NCI-H2227 (cell line): ENCODE measurements around the gene RNF217.
"Not testable (repeated sequence)": the region's sequence is repeated elsewhere in the genome, so short reads cannot be mapped to it uniquely, and the experiment has no call there.

Source experiments
- DNase-seq: peaks from one replicate; lab custom pipeline; 2025; ENCODE audit not compliant: unreplicated experiment; lab: John Stamatoyannopoulos, UW

RNF217 gene

DNA sequence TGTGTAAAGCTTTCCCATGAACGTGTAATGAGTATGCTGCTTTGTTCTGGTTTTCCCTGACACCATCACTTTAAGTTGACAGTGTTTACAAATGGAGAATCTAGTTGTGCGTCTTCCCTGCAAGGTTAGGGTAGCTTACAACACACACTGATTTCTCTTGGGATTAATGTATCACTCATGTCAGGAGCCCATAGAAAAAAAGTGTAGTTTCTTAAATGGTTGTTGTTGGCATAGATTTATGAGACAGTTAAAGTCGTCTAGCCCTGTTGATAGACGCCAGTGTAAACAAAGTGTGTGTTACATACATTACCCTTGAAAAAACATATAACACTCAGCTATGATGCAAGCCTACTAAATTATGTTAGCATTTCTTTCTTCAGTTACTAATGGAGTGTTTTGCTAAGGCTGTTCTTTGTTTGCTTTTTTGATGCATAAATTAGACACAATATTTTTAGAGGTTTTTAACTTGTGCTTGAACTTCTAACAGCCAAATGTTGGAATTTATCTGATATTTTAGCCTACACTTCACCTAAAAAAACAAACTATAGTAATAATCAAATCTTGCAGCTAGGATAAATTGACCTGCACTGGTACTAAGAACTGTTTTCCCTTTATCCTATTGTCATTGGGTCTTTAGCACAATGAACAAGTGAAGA is 88.6 kb downstream of the RNF217 start:
- DNase-seq, result no peak

DNA sequence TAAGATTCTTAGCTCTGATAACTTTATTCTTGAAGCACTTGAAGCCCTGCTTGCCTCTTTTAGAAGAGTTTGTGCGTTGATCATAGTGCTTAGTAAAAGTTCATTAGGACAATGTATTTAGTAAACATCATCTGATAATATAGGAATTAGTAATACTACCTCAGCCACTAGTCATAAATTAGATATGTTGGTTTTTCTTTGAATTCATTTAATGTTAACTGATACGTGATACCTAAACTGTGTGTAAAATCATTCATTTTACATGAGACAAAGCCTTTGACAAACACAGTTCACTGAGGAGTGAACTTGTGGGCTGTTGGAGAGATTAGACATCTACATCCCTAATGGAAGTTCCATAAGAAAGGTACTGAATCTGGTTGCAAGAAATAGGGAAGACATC is 91.6 kb downstream of the RNF217 start:
- no peak for DNase-seq

DNA sequence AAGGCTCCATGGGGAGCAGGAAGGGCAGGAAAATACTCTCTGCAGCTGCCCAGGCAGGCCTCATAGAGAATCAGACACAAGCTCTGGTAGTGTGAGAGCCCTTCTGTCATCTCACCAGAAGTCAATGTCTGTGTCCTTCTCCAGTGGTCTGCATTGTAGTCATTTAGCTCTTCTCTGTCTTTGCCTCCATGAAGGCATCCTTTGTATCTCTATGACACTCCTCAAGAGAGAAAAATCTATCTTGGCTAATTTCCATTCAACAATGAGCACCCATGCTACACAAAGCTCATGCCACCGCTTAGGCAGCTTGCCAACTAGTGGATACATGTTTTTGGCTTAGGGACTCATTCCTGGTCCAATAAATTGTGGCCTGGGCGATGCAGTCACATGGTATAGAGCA is 92.1 kb downstream of the RNF217 start:
- no peak for DNase-seq

DNA sequence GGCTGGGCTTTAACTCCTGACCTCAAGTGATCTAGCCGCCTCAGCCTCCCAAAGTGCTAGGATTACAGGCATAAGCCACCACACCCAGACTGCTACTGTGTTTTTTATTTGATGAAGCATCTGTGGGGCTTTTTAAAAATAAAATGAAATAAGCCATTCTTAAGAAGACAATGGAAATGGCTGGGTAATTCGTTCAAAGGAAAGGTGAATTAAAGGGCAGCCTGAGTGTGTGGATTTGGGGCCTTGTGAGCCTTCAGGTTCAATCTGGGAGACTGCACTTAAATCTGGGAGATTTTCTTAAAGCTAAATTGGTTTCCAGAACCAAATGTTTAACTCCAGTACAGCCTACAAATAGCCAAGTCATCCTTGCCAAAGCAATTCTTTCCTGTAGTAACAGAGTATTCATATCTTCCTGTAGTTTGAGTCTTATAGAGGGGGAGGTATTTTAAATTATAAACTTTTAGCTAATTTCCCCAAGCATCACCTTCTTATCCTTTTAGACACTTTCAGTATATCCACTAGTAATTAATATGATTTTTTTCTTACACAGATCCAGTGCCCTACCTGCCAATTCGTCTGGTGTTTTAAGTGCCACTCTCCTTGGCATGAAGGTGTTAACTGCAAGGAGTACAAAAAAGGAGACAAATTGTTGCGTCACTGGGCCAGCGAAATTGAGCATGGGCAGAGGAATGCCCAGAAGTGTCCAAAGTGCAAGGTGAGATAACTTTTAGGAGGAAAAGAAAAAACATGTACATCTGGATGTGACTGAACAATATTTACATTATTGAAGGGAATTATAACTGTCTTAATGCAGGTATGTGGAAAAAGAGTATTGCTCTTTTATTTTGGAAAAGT is 95.4 kb downstream of the RNF217 start:
- DNase-seq, result no peak

DNA sequence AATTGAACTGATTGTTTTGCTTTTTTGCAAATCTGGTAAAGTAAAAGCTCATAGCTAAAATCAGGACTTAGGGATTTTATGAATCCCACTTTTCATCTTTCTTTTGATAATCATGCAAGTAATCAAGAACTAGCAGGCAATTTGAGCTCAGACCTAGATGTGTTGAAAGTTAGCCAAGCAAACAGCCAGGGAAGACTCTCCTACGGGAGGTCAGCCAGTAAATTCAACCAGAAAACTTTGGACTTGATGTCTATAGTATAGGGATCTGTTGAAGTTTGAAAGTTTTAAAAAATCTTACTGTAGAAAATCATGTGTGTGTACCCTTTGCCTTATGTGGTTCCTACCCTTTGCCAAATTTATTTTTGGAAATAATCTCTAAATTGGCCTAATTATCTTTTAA is 96.3 kb downstream of the RNF217 start:
- no peak for DNase-seq

DNA sequence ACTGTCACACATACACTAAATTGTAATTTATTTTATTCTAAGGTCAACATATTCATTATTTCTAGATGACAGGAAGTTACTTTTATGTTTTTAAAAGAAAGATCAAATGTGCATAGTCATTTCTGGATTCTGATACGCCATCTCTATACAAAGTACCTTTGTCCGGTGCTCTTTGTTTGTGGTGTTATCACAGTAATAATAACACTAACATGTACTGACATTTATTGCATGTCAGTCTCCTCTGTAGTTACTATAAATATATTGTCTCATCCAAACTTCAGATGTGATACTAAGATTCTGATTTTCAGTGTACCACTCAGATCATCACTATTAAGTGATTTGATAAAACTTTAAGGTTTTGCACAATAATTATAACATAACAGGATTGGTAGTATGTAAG is 101.1 kb downstream of the RNF217 start:
- no peak for DNase-seq

DNA sequence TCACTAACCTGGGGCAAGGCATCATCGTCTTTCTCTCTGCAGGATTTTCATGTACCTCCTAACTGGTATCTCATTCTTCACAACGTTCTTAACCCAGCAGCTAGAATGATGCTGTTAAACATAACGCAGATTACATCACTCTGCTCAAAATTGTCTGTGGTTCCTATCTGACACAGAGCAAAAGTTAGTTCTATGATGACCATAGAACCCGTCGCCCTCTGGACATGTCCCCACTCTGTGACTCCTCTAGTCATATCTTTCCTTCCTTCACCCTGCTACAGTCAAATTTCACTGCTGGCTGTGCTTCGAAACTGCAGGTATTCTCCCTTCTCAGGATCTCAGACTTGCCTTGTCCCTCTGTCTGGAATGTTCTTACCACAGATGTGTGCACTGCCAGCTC is 103.9 kb downstream of the RNF217 start:
- DNase-seq, result no peak

DNA sequence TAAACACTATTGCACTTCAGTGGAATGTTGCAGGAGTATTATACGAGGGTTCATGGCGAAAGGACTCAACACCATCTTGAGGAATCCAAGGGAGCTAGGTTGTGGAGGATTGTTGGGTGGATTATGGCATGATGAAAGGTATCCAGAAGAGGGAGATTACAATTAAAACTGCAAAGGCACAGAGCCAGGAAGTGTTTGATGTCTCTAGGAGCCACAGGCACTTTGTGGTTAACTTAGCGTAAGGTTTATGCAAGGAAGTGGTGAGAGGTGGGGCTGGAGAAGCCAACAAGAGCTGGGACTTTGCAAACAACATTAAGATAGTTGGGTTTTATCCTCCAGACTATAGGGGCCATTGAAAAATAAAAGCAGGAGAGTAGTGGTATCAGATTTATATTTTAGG is 104.7 kb downstream of the RNF217 start:
- no peak for DNase-seq

DNA sequence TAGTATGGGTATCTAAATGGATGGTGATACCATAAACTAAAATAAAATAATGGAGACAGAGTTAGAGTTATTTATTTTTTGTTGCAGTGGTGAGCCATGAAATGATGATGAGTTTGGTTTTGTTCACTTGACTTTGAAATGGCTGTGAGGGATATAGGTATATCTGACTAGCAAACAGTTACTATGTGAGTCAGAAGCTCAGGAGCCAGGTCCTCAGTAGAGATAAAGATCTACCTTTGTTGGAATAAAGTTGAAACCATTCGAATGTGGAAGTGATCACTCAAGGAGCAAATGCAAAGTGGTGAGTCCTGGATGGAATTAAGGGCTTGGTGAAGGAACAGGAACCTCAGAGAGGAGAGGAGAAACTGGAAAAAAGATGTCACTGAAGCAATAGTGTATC is 105.3 kb downstream of the RNF217 start:
- no peak for DNase-seq

DNA sequence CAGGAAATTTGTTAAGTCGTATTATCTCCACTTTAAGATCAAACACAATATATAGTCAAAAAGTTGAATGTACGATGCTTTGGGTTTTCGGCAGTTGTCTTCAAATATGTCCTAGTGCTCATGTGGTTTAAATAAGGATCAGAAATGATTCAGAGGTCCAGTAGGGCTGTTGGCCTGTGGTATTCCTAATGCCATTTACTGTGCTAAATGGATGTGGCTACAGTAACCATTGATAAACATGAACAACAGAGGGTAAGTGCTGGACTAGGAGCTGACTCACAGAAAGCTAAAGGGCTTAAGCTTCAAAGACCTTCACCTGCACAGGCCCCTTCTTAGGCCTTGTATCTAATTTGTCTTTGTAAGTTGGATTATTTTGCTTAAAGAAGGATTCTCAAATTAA is 110.8 kb downstream of the RNF217 start:
- DNase-seq, result no peak

DNA sequence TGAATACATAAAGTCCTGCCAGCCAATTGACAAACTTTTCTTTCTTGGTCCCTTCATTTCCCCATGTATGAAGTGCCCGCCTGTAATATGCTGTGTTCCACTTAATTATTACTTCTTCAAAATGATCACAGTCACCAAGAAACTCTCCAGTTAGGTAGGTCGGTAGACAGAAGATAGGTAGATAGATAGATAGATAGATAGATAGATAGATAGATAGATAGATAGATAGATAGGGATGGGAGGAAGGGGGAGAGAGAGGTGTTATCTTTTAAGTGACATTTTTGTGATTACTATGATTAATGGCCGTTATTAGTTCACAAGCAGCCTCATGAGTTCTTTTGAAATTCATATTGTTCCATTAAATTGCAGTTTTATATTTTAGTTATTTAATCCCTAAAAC is 111.9 kb downstream of the RNF217 start:
- DNase-seq, result no peak

DNA sequence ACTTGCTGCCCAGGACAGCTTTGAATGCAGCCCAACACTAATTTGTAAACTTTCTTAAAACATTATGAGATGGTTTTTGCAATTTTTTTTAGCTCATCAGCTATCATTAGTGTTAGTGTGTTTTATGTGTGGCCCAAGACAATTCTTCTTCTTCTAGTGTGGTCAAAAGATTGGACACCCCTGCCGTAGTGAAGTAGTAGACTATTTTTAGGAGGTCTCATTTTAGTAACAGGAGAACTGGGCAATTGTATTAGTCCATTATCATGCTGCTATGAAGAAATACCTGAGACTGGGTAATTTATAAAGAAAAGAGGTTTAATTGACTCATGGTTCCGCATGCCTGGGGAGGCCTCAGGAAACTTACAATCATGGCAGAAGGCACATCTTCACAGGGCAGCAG is 112.8 kb downstream of the RNF217 start:
- DNase-seq, result not testable (repeated sequence)

DNA sequence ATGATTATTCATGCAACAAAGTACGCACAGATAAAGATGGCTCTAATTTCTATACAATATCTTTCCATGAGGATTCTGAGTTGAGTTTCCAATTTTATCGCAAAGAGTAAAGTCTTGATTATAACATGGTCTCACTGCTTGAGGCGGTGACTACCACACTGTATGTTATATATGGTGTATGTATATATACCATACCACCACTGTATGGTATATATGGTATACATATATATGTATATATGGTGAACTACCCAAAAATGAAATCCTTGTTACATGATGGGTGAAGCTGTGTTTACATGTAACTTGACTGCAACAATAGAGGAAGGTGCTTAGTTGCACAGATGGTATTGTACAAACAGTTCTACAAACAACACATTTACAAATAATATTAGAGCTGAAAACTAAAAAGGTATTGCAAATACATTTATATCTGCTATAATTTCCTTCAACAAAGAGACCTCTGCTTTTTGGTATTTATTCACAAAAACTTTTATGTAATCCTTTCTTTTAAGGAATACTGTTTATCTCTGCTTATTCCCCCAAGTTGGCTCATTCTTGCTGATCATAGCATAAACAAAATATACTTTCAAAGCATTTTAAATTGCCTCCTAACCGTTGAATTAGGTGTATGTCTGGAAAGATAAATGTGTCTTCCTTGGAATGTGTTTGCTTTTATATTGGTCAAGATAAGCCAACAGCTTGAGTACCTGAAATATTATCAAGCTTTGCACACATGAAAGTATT is 113.7 kb downstream of the RNF217 start:
- DNase-seq, result no peak

DNA sequence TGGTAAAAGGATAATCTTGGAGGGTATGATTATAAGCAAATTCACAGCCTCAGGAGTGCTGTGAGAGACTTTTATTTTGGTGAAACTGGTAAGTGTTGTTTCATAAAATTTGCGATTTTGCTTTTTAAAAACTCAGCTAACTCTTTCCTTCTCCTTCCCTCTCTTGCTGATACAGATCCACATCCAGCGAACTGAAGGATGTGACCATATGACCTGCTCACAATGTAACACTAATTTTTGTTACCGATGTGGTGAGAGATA is 114.2 kb downstream of the RNF217 start:
- DNase-seq, result no peak

DNA sequence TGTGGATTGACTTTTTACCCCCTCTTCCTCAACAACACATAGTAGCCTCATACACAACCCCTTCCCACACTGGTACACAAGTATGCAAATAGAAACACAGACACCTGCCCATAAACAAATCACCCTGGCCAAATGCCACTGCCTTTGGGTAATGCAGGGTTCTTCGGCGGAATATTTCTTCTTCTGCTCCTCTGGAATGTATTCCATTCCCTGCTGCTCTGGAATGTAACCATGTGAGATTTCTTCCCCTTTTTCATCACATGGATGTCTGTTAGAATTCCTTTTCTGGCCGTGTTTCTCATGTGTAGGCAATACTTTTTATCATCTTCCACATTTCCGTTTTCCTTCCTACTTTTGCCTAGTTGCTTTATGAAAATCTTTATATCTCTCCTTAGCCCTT is 115.2 kb downstream of the RNF217 start:
- no peak for DNase-seq

DNA sequence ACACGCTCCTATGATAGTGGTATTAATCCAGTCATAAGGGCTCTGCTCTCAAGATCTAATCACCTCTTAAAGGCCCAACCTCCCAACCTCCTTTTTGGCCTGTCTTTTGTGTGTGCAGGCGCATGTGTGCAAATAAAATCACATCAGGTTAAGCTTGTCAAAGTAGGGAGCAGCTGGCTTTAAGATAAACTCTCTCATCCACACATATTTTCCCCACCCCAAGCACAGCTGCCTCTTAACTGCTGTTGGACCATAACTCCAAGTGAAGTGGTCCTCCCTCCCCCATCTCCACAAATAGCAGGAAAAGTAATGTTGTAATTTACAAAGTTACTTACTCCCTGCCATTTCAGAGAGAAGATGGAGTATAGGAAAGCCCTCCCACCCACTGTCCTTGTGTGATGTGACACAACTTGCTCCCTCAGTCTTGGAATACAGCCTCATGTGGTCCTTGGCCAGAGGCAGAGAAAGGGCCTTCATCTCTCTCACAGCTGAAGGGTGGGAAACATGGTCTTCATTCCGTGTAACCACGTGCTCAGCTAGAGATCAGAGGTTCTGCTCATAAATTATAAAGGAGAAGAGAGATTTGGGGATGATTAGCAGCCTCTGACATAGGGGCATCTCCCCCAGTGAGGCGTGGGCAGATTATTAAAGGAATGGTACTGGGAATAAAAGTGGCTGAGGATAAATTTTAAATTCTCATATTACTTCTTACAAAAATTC is 116.5 kb downstream of the RNF217 start:
- DNase-seq, result no peak

DNA sequence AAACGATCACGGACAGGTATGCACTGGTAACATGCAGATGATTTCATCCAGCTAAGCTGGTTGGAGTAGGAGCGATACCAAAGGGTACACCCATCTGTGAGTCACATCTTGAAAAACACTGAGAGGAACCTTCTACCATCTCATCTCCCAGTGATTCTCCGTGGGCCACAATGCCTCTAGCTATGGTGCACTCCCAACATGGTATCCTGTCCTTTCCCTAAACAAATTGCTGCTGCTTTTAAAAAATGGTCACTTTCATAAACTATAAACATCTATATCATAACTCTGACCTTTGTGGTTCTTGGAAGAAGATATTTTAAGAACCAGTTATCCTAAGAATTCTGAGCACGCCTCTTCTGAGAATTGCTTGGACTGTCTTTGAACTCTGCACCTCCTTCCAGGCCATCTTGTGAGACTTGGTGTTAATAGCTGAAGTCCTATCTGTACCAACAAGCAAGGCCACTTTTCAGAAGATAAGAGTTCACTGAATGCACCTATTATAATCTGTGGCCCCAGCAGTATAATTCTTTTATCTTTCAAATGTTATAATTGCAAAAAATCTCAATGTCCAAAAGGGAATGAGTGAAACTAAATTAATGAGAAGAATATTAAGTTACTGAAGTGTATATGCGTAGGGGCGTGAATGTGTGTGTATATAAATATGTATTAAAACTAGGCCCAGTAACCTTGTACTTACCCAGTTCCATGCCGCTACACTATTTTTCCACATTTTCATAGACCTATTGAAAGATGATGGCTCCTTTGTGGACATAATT is 120.9 kb downstream of the RNF217 start:
- DNase-seq, result no peak

DNA sequence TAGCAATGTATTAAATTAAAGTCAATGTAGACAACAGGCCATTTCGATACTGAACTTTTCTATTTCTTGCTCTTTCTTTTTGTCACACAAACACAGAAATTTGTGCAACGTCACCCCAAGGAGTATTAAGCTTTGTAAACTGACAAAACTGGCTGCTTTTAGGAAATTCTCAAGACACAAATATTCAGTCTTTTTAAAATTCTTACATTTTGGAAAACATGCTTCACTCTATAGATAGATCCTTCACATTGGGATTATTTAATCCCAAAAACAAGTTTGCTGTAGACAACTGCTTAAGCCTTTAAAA is 121.4 kb downstream of the RNF217 start:
- DNase-seq, result no peak

DNA sequence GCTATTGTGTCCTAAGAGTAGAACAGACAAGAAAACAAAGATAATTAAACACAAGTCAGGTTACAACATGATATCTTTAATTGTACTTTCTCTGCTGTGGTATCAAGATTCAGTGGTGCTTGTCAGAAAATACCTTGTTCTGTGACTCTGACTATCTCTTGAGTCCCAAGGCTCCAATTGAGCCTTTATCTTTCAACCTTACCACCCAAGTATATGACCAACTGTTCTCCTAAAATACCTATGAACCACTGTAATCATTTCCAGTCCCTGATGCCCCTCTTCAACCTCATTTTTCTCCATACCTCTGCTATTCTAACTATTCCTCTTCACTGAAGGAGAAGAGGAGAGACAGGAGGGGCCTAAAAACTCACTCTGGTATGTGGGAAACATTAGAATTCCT is 124.5 kb downstream of the RNF217 start:
- no peak for DNase-seq

DNA sequence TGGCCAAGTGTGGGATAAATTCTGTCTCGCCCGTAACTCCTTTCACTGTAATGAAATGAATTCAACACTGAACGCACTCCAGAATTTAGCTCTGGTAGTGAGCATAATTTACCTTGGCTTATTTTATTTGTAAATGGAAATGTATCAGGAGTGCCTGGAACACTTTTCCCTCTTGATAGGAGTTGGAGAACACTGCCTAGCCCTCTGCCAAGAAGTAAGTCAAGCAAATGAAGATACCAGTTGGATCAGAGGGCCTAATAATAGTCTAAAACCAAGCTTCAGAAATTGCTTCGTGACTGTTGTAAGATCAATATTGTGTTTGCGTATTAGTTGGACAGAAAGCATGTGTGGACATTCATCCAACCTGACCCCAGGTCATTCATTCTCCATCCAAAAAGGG is 126.7 kb downstream of the RNF217 start:
- DNase-seq, result no peak

DNA sequence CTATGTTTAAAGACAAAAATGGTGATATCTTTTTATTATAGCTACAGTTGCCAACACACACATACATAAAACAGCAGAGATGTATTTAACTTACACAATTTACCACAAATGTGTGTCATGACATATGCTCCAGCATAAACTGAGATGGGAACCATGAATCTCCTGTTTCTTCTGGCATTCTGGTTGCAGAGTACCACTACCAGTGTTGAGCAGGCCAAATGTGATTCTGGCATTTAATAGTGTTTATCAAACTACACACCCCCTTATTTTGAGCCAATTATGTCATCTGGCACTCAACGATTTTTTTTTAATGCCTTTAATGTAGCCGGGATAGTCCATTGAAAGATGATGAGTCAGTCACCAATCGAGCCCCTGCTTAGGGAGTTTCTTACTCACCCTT is 132.3 kb downstream of the RNF217 start:
- peak; percentile 3 for DNase-seq
